Nephron progenitor cell (in vitro differentiated cells): ENCODE results near the gene POLA1.
A peak's percentile ranks its signal among the peaks of the same experiment; 100 is the strongest.

Experiments used
- DNase-seq: peaks from one replicate; pipeline ENCODE4 v3.0.0; 2021
- H3K27ac Mint-ChIP-seq: 2 replicates; pipeline ENCODE4 v1.8.0; 2021; ENCODE audit warnings: mild to moderate bottlenecking, moderate library complexity, mixed read lengths
- H3K27me3 Mint-ChIP-seq: 2 replicates; pipeline ENCODE4 v1.8.0; 2021; ENCODE audit warnings: mild to moderate bottlenecking, low read depth, mixed read lengths; ENCODE audit not compliant: poor library complexity
- H3K36me3 Mint-ChIP-seq: 2 replicates; pipeline ENCODE4 v1.8.0; 2021; ENCODE audit warnings: low read depth, mixed read lengths
- H3K4me1 Mint-ChIP-seq: 2 replicates; pipeline ENCODE4 v1.8.0; 2021; ENCODE audit warnings: mixed read lengths
- H3K4me3 Mint-ChIP-seq: 2 replicates; pipeline ENCODE4 v1.8.0; 2021; ENCODE audit warnings: mild to moderate bottlenecking, moderate library complexity, mixed read lengths
- H3K9me3 Mint-ChIP-seq: 2 replicates; pipeline ENCODE4 v1.8.0; 2021; ENCODE audit warnings: mild to moderate bottlenecking, moderate library complexity, mixed read lengths
- TF ChIP-seq, protein P1 (sequence below): fragments of 200-600 bp; sonication (generic); IDR thresholded peaks from 2 replicates; pipeline ENCODE4 v1.5.0; 2021; ENCODE audit warnings: antibody characterized with exemption

POLA1 gene

GRCh38 chrX:25013632-25014365, 320.1 kb downstream of the POLA1 start:
- H3K4me3 Mint-ChIP-seq: peak overlapping the region; percentile 64
- H3K27ac Mint-ChIP-seq: no peak overlapping the region
- H3K36me3 Mint-ChIP-seq: no peaks in the 10 kb centered on the region
- H3K4me1 Mint-ChIP-seq: peaks cover 12% of the 10 kb centered on the region
- peaks cover 11% of the 10 kb centered on the region for H3K9me3 Mint-ChIP-seq
- peak; percentile 14 for DNase-seq
- H3K27me3 Mint-ChIP-seq: peaks cover 97% of the 10 kb centered on the region
- TF ChIP-seq, protein P1, sequence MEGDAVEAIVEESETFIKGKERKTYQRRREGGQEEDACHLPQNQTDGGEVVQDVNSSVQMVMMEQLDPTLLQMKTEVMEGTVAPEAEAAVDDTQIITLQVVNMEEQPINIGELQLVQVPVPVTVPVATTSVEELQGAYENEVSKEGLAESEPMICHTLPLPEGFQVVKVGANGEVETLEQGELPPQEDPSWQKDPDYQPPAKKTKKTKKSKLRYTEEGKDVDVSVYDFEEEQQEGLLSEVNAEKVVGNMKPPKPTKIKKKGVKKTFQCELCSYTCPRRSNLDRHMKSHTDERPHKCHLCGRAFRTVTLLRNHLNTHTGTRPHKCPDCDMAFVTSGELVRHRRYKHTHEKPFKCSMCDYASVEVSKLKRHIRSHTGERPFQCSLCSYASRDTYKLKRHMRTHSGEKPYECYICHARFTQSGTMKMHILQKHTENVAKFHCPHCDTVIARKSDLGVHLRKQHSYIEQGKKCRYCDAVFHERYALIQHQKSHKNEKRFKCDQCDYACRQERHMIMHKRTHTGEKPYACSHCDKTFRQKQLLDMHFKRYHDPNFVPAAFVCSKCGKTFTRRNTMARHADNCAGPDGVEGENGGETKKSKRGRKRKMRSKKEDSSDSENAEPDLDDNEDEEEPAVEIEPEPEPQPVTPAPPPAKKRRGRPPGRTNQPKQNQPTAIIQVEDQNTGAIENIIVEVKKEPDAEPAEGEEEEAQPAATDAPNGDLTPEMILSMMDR: no peak

DNA sequence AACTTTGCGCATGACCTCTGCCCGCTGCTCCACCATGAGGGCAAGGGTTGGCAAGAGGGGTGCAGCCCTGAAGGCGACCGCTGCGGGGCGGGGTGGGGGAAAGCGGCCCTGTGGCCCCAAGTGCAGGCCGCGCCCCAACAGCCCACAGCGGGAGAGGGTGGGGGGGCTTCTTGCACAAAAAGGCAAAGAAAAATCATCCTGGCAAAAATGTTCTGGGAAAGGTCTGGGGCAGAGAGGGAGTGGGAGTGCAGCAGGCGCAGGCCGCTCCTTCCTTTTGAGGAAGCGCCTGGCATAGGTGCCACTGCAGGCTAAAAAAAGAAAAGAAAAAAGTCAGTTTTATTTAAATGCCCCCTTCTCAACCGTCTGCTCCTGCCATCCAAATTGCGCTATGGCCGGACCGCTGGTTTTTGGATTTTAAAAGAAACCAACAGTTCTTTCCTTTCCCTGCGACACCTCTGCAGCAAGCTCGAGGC, 320.7 kb downstream of the POLA1 start:
- H3K27me3 Mint-ChIP-seq: peaks cover 97% of the 10 kb centered on the region
- H3K27ac Mint-ChIP-seq: no peak overlapping the region
- H3K36me3 Mint-ChIP-seq: no peaks in the 10 kb centered on the region
- peaks cover 11% of the 10 kb centered on the region for H3K9me3 Mint-ChIP-seq
- peaks cover 12% of the 10 kb centered on the region for H3K4me1 Mint-ChIP-seq
- no peak overlapping the region for H3K4me3 Mint-ChIP-seq
- TF ChIP-seq, protein P1: no peak
- no peak for DNase-seq

DNA sequence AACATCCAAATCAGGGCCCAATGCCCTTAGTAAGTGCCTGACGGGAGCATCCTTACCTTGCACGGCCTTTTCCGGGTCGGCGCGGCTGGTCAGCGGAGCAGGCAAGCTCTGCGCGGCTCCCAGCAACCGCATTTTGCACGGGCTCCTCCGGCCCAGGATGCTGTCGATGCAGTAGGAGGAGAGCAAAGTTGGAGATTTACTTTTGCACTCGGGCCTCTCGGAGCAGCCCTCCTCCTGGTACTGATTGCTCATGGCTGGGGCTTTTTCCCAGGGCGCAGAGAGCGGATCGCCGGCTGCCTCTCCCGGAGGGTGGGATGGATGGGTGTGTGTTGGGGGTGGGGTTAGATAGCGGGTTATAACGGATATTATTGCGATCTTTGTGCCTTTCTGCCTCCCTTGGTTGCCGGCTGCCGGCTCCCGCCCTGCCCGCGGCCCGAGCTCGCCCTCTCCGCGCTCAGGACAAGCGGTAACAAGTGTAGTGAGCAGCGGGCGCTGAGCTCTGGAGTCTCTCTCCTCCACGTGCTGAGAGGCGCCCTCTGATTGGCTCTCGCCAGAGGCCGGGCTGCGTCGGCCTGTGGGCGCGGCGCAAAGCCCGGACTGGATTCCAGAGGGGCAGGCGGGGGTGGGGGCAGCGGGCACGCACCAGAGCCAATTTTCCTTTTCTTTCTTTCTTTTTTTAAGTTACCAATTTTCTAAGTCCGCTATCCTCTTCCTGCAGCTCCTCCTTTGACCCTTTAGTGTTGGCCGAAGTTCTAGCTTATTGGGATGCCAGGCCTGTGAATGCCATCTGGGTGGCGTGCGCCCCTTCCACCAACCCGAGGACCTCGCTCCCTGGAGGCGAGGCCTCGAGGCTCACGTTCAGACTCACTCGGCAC, 322.0 kb downstream of the POLA1 start, which contains the start of gene ARX:
Gene ARX (minus strand): TSS at position 480 of the 875 bp plus-strand sequence. CDS start 228 bp downstream, at position 252.
- no peak within 1 kb of the TSS for H3K4me3 Mint-ChIP-seq
- peaks cover 19% of the 10 kb centered on the region for H3K4me1 Mint-ChIP-seq
- H3K9me3 Mint-ChIP-seq: peaks cover 11% of the 10 kb centered on the region
- H3K27ac Mint-ChIP-seq: no peak within 1 kb of the TSS
- peaks cover 97% of the 10 kb centered on the region for H3K27me3 Mint-ChIP-seq
- peak; percentile 82 for DNase-seq
- no peaks in the 10 kb centered on the region for H3K36me3 Mint-ChIP-seq
- TF ChIP-seq, protein P1: no peak

DNA sequence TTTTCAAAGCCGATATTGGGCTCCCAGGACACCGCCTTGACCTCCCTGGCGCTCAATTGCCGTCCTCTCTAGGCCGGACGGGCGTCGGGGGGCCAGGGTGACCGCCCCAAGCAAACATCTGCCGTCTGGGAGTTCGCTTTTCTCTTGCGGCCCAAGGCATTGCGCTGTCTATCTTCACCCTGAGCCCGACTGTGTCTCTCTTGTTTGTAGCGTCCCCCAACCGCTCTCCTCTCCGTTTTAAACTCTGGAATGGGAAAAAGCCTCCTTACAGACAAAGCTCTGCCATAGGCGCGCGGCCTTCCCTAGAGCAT, 322.6 kb downstream of the POLA1 start:
- peaks cover 22% of the 10 kb centered on the region for H3K4me1 Mint-ChIP-seq
- TF ChIP-seq, protein P1: no peak
- no peak overlapping the region for H3K4me3 Mint-ChIP-seq
- no peak overlapping the region for H3K27ac Mint-ChIP-seq
- peaks cover 11% of the 10 kb centered on the region for H3K9me3 Mint-ChIP-seq
- DNase-seq: peak; percentile 19
- no peaks in the 10 kb centered on the region for H3K36me3 Mint-ChIP-seq
- peaks cover 97% of the 10 kb centered on the region for H3K27me3 Mint-ChIP-seq

- peaks cover 97% of the 10 kb centered on the region for H3K27me3 Mint-ChIP-seq
- TF ChIP-seq, protein P1: no peak
- H3K27ac Mint-ChIP-seq: no peak overlapping the region
- no peaks in the 10 kb centered on the region for H3K36me3 Mint-ChIP-seq
- peaks cover 29% of the 10 kb centered on the region for H3K4me1 Mint-ChIP-seq
- no peak overlapping the region for H3K4me3 Mint-ChIP-seq
- H3K9me3 Mint-ChIP-seq: peaks cover 11% of the 10 kb centered on the region
- no peak for DNase-seq
Measured at GRCh38 chrX:25016938-25017598, 323.4 kb downstream of the POLA1 start.
